HEK293T (cell line): ENCODE results near the gene GOLGA2.

Experiments
- CTCF ChIA-PET: fragments of 350-600 bp; formaldehyde crosslinking; extraction: SDS; loops from one replicate; lab custom pipeline; 2021; ENCODE audit warnings: antibody characterized with exemption, inconsistent platforms; lab: Yijun Ruan, JAX
- POLR2A ChIA-PET: fragments of 350-600 bp; formaldehyde crosslinking; extraction: SDS; loops from one replicate; lab custom pipeline; 2020; ENCODE audit warnings: antibody characterized with exemption, inconsistent platforms; lab: Yijun Ruan, JAX
- DNase-seq: peaks from one replicate; pipeline ENCODE4 v3.0.0; 2012; ENCODE audit warnings: mixed read lengths; ENCODE audit errors: extremely low spot score
- ARNT ChIP-seq: fragments of 450-650 bp; IDR thresholded peaks from 2 replicates; pipeline ENCODE4 v1.6.1; 2017; ENCODE audit warnings: mild to moderate bottlenecking
- BHLHE40 ChIP-seq: fragments of 450-650 bp; IDR thresholded peaks from 2 replicates; pipeline ENCODE4 v1.6.1; 2016; ENCODE audit warnings: mild to moderate bottlenecking, moderate library complexity, borderline replicate concordance
- CTBP1 ChIP-seq: fragments of 450-650 bp; IDR thresholded peaks from 2 replicates; pipeline ENCODE4 v1.6.1; 2016; ENCODE audit warnings: borderline replicate concordance
- ELF4 ChIP-seq: fragments of 450-650 bp; IDR thresholded peaks from 2 replicates; pipeline ENCODE4 v1.6.1; 2017; ENCODE audit warnings: antibody characterized with exemption
- FOXA1 ChIP-seq: fragments of 450-650 bp; IDR thresholded peaks from 2 replicates; pipeline ENCODE4 v1.6.1; 2016; ENCODE audit warnings: mild to moderate bottlenecking
- FOXK2 ChIP-seq: fragments of 450-650 bp; IDR thresholded peaks from 2 replicates; pipeline ENCODE4 v1.6.1; 2016; ENCODE audit warnings: mild to moderate bottlenecking
- FOXM1 ChIP-seq: fragments of 450-650 bp; IDR thresholded peaks from 2 replicates; pipeline ENCODE4 v1.6.1; 2017; ENCODE audit warnings: mild to moderate bottlenecking, borderline replicate concordance
- HDGF ChIP-seq: fragments of 450-650 bp; IDR thresholded peaks from 2 replicates; pipeline ENCODE4 v1.6.1; 2017; ENCODE audit warnings: antibody characterized with exemption, borderline replicate concordance
- L3MBTL2 ChIP-seq: fragments of 450-650 bp; conservative IDR thresholded peaks from 2 replicates; pipeline ENCODE4 v1.6.1; 2016; ENCODE audit warnings: mild to moderate bottlenecking
- LEF1 ChIP-seq: fragments of 450-650 bp; IDR thresholded peaks from 2 replicates; pipeline ENCODE4 v1.6.1; 2017; ENCODE audit warnings: mild to moderate bottlenecking, borderline replicate concordance
- NFRKB ChIP-seq: fragments of 450-650 bp; IDR thresholded peaks from 2 replicates; pipeline ENCODE4 v1.6.1; 2016; ENCODE audit warnings: mild to moderate bottlenecking, moderate library complexity
- SP1 ChIP-seq: fragments of 450-650 bp; IDR thresholded peaks from 2 replicates; pipeline ENCODE4 v1.6.1; 2017
- SUZ12 ChIP-seq: fragments of 450-650 bp; IDR thresholded peaks from 2 replicates; pipeline ENCODE4 v1.6.1; 2016; ENCODE audit warnings: mild to moderate bottlenecking
- TARDBP ChIP-seq: fragments of 450-650 bp; IDR thresholded peaks from 2 replicates; pipeline ENCODE4 v1.6.1; 2016
- ZNF384 ChIP-seq: fragments of 450-650 bp; IDR thresholded peaks from 2 replicates; pipeline ENCODE4 v1.6.1; 2016
- TF ChIP-seq, protein P1 (sequence below): fragments of 450-650 bp; IDR thresholded peaks from 2 replicates; pipeline ENCODE4 v1.6.1; 2016

The GOLGA2 gene

DNA sequence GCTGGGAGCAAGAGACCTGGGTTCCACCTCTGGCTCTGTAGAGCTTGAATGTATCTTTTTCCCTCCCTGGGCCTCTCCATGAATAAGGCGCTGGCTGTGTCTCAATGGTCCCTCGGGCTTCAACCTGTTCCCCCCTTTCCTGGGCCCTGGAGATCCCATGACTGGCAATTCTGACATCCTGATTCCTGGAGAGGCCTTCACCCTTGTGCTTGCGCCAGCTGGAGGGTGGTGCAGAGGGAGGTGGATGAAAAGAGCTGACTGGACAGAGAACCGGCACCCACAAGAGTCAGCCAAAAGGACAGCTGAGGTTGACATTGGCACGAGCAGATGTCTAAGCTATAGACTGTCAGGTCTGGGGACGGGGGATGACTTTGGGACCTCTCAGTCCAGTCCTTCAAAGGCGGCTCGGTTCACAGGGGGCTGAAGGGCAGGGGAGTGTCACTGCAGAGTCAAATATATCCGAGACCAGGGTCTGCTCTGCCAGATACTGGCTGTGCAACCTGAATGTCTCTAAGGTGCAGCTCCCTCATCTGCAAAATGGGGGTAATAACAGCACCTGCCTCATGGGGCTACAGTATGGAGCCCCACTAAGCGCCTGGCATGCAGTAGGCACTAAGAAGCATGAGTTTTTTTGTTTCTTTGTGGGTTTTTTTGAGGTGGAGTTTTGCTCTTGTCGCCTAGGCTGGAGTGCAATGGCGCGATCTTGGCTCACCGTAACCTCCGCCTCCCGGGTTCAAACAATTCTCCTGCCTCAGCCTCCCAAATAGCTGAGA is 58.8 kb downstream of the GOLGA2 start:
- POLR2A ChIA-PET, result interaction anchor here (1.6 to 1.8 kb wide), 2 partner anchors 10 to 59 kb away, joined by 6 to 8 read pairs; partner anchors contain the start of genes GOLGA2 and SWI5
- CTCF ChIA-PET, result no interaction called here
- TF ChIP-seq, protein P1, sequence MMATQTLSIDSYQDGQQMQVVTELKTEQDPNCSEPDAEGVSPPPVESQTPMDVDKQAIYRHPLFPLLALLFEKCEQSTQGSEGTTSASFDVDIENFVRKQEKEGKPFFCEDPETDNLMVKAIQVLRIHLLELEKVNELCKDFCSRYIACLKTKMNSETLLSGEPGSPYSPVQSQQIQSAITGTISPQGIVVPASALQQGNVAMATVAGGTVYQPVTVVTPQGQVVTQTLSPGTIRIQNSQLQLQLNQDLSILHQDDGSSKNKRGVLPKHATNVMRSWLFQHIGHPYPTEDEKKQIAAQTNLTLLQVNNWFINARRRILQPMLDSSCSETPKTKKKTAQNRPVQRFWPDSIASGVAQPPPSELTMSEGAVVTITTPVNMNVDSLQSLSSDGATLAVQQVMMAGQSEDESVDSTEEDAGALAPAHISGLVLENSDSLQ, result no peak
- no peak for TF ChIP-seq ARNT
- no peak for TF ChIP-seq BHLHE40
- DNase-seq, result no peak

DNA sequence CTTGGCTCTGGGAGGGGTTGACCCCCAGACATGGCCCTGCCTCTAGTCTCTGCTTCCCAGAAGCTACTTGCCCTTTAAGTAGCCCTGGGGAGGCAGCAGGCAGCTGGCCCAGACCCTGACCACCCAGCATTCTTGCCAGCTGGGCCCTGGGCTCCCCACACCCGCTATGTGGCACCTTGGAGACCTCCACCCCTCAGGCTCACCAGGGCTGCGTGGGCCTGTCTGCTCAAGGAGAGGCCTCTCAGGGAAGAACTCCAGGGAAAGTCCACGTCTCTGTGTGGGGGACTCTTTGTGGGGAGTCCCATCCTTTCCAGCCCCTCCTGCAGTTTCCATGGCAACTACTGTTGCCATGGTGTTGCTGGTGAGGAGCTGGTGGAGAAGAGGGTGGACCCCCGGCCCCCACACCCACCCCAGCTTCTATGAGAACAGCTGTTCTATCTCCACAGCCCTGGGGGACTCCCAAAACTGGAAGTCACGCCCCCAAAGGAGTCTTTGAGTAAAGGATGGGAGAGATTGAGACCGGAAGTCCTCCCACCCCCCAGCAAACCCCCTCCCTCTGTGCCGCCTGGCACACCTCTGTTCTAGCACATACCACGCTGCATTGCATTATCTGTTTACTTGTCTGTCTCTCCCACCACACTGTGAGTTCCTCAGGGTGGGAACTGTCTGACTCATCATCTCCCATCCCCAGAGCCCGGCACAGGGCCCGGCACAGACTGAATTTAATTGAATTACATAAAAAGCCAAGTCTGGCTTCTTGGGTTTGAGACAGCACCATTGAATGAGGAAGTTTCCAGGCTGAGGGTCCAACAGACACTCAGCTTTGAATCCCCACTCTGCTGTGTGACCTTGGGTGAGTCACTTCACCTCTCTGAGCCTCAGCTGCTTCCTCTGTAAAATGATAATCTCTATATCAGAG is 60.1 kb downstream of the GOLGA2 start:
- TF ChIP-seq NFRKB (no peak), ZNF384 (no peak), ARNT (no peak), LEF1 (no peak), SUZ12 (no peak), SP1 (no peak), ELF4 (no peak), TARDBP (no peak), FOXK2 (no peak), FOXM1 (no peak), CTBP1 (no peak), BHLHE40 (no peak), L3MBTL2 (no peak)
- TF ChIP-seq, protein P1, result no peak
- CTCF ChIA-PET, result no interaction called here
- POLR2A ChIA-PET, result interaction anchor here (1.0 kb wide), 1 partner anchor 60 kb away, joined by 3 read pairs; the partner anchor contains the start of genes GOLGA2 and SWI5
- DNase-seq, result no peak

DNA sequence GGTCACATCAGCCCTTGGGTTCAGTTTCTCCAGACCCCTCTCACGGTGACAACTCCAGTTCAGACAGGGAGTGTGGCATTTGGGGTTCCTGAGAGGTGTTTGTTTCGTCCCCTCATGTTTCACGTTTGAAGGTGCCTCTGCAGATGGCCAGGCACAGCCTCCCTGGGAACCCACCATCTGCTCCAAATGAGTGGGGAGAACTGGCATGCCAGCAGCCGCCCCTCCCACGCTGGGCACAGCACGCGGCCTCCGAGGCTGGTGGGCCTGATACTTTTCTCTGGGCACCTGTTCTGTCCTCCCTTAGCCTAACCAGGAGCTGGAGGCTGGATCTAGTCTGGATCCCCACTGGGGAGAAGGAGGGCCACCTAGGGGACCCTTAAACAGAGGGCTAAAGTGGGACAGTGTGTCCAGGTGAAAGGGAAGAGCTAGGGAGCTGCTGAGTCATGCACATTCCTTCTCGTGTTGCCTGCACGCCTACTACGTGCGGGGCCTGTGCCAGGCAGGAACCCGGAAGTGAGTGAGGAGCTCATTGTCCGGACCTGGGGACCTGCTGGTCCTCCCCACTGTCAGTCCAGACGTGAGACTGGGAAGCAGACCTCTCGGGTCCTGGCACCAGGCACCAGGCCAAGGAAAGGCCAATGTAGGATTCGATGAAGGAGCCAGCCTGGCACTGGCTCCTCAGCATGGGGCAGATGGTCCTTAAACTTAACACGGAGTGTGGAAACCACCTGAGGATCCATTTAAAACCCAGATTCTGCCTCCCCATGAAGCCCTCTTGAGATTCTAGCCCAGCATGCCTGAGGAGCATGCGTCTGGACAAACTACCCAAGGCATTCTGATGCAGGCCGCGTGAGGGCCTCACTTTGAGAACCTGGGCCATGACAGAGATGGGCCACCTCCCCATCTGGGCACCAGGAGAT is 61.0 kb downstream of the GOLGA2 start:
- no peak for TF ChIP-seq FOXM1
- TF ChIP-seq ZNF384, result no peak
- TF ChIP-seq ARNT, result no peak
- TF ChIP-seq HDGF, result no peak
- TF ChIP-seq NFRKB, result no peak
- TF ChIP-seq TARDBP, result no peak
- TF ChIP-seq CTBP1, result no peak
- TF ChIP-seq FOXA1, result no peak
- TF ChIP-seq SP1, result no peak
- TF ChIP-seq L3MBTL2, result no peak
- TF ChIP-seq ELF4, result no peak
- no peak for TF ChIP-seq SUZ12
- no peak for TF ChIP-seq LEF1
- TF ChIP-seq FOXK2, result no peak
- CTCF ChIA-PET, result interaction anchor here (0.6 kb wide), 1 partner anchor 11 kb away, joined by 3 read pairs; no protein-coding TSS in a partner anchor
- DNase-seq, result no peak
- POLR2A ChIA-PET, result interaction anchor here (0.7 to 1.0 kb wide), 3 partner anchors 8 to 157 kb away, joined by 3 read pairs; partner anchors contain the start of genes GOLGA2, SWI5 and URM1

DNA sequence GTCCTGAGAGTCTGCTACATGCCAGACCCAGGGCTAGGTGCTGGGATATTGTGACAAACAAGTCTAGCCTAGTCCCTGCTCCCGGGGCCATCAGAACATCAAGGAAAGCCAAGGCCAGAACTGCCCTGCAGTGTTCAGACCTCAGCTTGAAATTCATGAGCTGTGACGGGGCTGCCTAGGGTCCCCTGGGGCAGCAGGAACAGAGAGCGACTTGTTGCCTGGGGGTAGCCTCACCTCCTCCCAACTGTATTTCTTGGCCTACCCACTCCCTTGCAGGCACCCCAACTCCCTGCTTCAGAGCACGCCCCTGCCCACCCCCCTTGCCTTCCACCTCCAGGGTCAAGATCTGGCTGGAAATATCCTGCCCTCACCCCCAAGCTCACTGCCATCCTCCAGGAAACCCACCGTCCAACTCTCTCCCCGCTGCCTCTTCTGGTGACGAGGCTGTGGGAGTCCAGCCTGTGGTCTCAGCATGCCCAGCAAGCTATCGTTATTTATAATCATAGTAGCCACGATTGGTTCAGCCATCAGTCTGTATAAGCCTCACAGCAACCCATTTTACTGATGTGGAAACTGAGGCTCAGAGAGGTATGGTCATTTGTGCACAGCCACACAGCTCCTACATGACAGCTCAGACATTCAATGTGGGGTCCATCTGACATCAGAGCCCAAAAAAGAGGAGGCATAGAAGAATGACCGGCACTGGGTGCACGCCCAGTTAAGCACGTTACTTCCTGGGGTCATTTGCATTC is 61.9 kb downstream of the GOLGA2 start:
- CTCF ChIA-PET, result interaction anchor here (0.6 kb wide), 1 partner anchor 10 kb away, joined by 3 read pairs; no protein-coding TSS in a partner anchor
- DNase-seq, result no peak
- POLR2A ChIA-PET, result interaction anchor here (0.7 kb wide), 2 partner anchors 9 to 157 kb away, joined by 3 read pairs; partner anchors contain the start of gene URM1
- no peak for TF ChIP-seq ZNF384
- no peak for TF ChIP-seq ARNT
- no peak for TF ChIP-seq FOXM1
- TF ChIP-seq FOXK2, result no peak
- no peak for TF ChIP-seq NFRKB
- TF ChIP-seq, protein P1, result no peak
- TF ChIP-seq FOXA1, result no peak
- no peak for TF ChIP-seq L3MBTL2
- no peak for TF ChIP-seq SUZ12
- TF ChIP-seq BHLHE40, result no peak
- TF ChIP-seq HDGF, result no peak
